T47D (cell line): Measurements from ENCODE around the gene WDR86.

ENCODE experiments used
- DNase-seq, 2 experiments: peaks; one replicate each; pipeline versions ENCODE4 v3.0.0 to v3.0.0-alpha.2; 2011 to 2012; ENCODE audit warnings: low read depth in 1 of 2, low spot score in 1 of 2
- JUND ChIP-seq: IDR thresholded peaks from 2 replicates; pipeline ENCODE4 v1.6.1; 2012; ENCODE audit warnings: low read depth
- in situ Hi-C: cut with HindIII; loops from 2 replicates; pipeline ENCODE4 v1.10.0; 2016; ENCODE audit warnings: low sequenced_read_pairs, low pct_unique_long_range_greater_than_20kb

WDR86 gene

DNA sequence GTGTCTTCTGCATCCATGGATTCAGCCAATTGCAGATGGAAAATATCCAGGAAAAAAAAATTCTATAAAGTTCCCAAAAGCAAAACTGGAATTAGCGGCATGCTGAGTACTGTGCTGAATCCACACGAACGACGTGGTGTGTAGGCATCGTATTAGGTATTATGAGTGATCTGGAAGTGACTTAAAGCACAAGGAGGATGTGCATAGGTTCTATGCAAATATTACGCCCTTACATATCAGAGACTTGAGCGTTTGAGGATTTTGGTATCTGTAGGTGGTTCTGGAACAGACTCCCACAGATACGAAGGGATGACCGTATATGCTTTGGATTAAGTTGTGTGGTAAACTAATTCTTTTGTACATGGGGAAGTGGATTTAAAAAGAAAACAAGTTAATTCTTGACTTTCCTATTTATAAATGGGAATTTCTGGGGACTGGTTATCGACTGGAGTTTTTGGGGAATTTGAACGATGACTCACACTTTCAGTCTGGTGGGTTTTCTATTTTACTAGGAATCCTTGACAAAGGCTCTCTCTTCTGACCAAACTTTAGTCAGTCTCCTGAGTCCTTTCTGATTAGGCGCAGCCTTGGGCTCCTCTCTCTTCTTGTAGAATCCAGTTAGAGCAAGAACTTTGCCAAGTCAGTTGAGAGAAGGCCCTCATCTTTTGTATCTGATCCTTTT is 73.7 kb downstream of the WDR86 start:
- DNase-seq = no peak
- in situ Hi-C loops = no loop called here
- TF ChIP-seq JUND = no peak

DNA sequence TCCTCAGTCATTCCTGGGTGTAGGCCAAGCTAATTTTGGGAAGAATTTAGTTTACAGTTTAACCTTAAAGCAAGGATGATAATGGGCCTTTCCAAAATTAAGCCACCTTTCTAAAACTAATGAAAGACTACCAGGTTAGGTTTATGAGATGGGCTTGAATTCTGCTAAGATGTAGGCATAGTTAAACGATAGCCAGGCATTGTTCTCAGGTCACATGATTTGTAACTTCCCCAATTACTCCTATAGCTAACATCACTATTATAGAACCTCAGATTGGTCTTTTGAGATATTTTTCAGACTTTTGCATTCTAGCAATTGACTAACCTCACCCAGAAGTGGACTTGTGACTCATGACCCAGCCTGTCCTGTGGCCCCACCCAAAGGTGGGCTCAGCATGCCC is 75.2 kb downstream of the WDR86 start:
- in situ Hi-C loops = no loop called here
- DNase-seq = no peak
- no peak for TF ChIP-seq JUND
